IPS-18c (cell line): ENCODE results near the gene TMEM164.
"Not testable (repeated sequence)": the region's sequence is repeated elsewhere in the genome, so short reads cannot be mapped to it uniquely, and the experiment has no call there.

Experiments used
- H3K4me3 ChIP-seq: 2 replicates; pipeline ENCODE4 v1.7.0; 2013; ENCODE audit warnings: low read depth, mild to moderate bottlenecking, low read length, moderate library complexity; ENCODE audit not compliant: insufficient read depth
- H3K9me3 ChIP-seq: one replicate; pipeline ENCODE4 v1.6.1; 2013; ENCODE audit warnings: mild to moderate bottlenecking, low read length, moderate library complexity; ENCODE audit not compliant: control insufficient read depth, insufficient read depth

TMEM164 gene

GRCh38 chrX:110136136-110136535 is 133.2 kb downstream of the TMEM164 start:
- Histone ChIP-seq H3K4me3 (no peak overlapping the region), H3K9me3 (no peaks in the 10 kb centered on the region)

- Histone ChIP-seq H3K4me3 (no peak overlapping the region), H3K9me3 (no peaks in the 10 kb centered on the region)
These were observed 135.6 kb downstream of the TMEM164 start for GRCh38 chrX:110138557-110138956.

GRCh38 chrX:110139172-110139571 is 136.3 kb downstream of the TMEM164 start:
- Histone ChIP-seq H3K9me3 (no peaks in the 10 kb centered on the region), H3K4me3 (no peak overlapping the region)

- Histone ChIP-seq H3K9me3 (no peaks in the 10 kb centered on the region), H3K4me3 (no peak overlapping the region)
These were observed 139.2 kb downstream of the TMEM164 start for GRCh38 chrX:110142096-110142495.

- Histone ChIP-seq H3K9me3 (no peaks in the 10 kb centered on the region), H3K4me3 (no peak overlapping the region)
These were observed 140.7 kb downstream of the TMEM164 start for GRCh38 chrX:110143454-110144210.

- no peak overlapping the region for H3K4me3 ChIP-seq
- no peaks in the 10 kb centered on the region for H3K9me3 ChIP-seq
These were observed 142.4 kb downstream of the TMEM164 start for GRCh38 chrX:110145311-110145710.

GRCh38 chrX:110145854-110146253 is 142.9 kb downstream of the TMEM164 start:
- Histone ChIP-seq H3K9me3 (no peaks in the 10 kb centered on the region), H3K4me3 (no peak overlapping the region)

- H3K4me3 ChIP-seq: no peak overlapping the region
These were observed 143.6 kb downstream of the TMEM164 start for GRCh38 chrX:110146521-110146920.

GRCh38 chrX:110153244-110153643 is 150.3 kb downstream of the TMEM164 start:
- Histone ChIP-seq H3K9me3 (no peaks in the 10 kb centered on the region), H3K4me3 (no peak overlapping the region)

More at GRCh38 chrX:110146521-110146920, 143.6 kb downstream of the TMEM164 start:
- H3K9me3 ChIP-seq: no peaks in the 10 kb centered on the region

- H3K9me3 ChIP-seq: no peaks in the 10 kb centered on the region
- no peak overlapping the region for H3K4me3 ChIP-seq
These were observed 151.0 kb downstream of the TMEM164 start for GRCh38 chrX:110153896-110154295.

- H3K4me3 ChIP-seq, H3K9me3 ChIP-seq: not testable (repeated sequence)
These were observed 151.4 kb downstream of the TMEM164 start for GRCh38 chrX:110154328-110154727.

GRCh38 chrX:110155759-110156158 is 152.8 kb downstream of the TMEM164 start:
- no peak overlapping the region for H3K4me3 ChIP-seq
- no peaks in the 10 kb centered on the region for H3K9me3 ChIP-seq

GRCh38 chrX:110156167-110156754 is 153.3 kb downstream of the TMEM164 start:
- Histone ChIP-seq H3K9me3 (no peaks in the 10 kb centered on the region), H3K4me3 (no peak overlapping the region)

GRCh38 chrX:110157444-110157843 is 154.5 kb downstream of the TMEM164 start:
- no peaks in the 10 kb centered on the region for H3K9me3 ChIP-seq

GRCh38 chrX:110159235-110159634 is 156.3 kb downstream of the TMEM164 start:
- H3K9me3 ChIP-seq: no peaks in the 10 kb centered on the region
- H3K4me3 ChIP-seq: no peak overlapping the region

More at GRCh38 chrX:110157444-110157843, 154.5 kb downstream of the TMEM164 start:
- H3K4me3 ChIP-seq: no peak overlapping the region

GRCh38 chrX:110159865-110160264 is 157.0 kb downstream of the TMEM164 start:
- Histone ChIP-seq H3K4me3 (no peak overlapping the region), H3K9me3 (no peaks in the 10 kb centered on the region)

GRCh38 chrX:110161361-110161686 is 158.4 kb downstream of the TMEM164 start:
- Histone ChIP-seq H3K4me3 (no peak overlapping the region), H3K9me3 (no peaks in the 10 kb centered on the region)

GRCh38 chrX:110162131-110162530 is 159.2 kb downstream of the TMEM164 start:
- Histone ChIP-seq H3K4me3 (no peak overlapping the region), H3K9me3 (no peaks in the 10 kb centered on the region)

- no peak overlapping the region for H3K4me3 ChIP-seq
- no peaks in the 10 kb centered on the region for H3K9me3 ChIP-seq
These were observed 160.0 kb downstream of the TMEM164 start for GRCh38 chrX:110162867-110163266.
